CD14-positive monocyte (primary cell): Measurements from ENCODE around the gene TRIM52. TPM values are rescaled to one million over a fixed set of nuclear protein-coding genes. Genes with fewer than 3 reads are reported as not detected.
"Not testable (repeated sequence)": the region's sequence is repeated elsewhere in the genome, so short reads cannot be mapped to it uniquely, and the experiment has no call there.

ENCODE experiments used
- DNase-seq, 3 donors: peaks; one replicate each; pipeline ENCODE4 v3.0.0-alpha.2; 2011 to 2022
- H2AFZ ChIP-seq: 2 replicates; pipeline ENCODE4 v1.6.0; 2012; ENCODE audit warnings: mild to moderate bottlenecking, low read depth, low read length, inconsistent platforms; ENCODE audit not compliant: insufficient read depth, poor library complexity, severe bottlenecking
- H3K27ac ChIP-seq, 2 donors: 1 replicate in 1 of 2; 2 replicates in 1 of 2; pipeline ENCODE4 v1.5.1; 2012 to 2013; ENCODE audit warnings: low read length in 2 of 2, control low read depth in 1 of 2, inconsistent platforms in 1 of 2, low read depth in 1 of 2, mild to moderate bottlenecking in 1 of 2
- H3K27me3 ChIP-seq, 2 donors: one replicate each; pipeline versions ENCODE4 v1.6.0 to v1.6.1; 2011 to 2013; ENCODE audit warnings: low read length in 2 of 2; ENCODE audit not compliant: control insufficient read depth in 2 of 2, insufficient read depth in 2 of 2
- H3K36me3 ChIP-seq, 2 donors: replicated peaks in 1 of 2; 1 replicate in 1 of 2; 2 replicates in 1 of 2; pipeline versions ENCODE4 v1.5.1 to v1.6.1; 2012 to 2013; ENCODE audit warnings: low read length in 2 of 2, control low read depth in 1 of 2, inconsistent platforms in 1 of 2, mild to moderate bottlenecking in 1 of 2; ENCODE audit not compliant: insufficient read depth in 2 of 2, control insufficient read depth in 1 of 2
- H3K4me1 ChIP-seq, 2 donors: 1 replicate in 1 of 2; 2 replicates in 1 of 2; pipeline versions ENCODE4 v1.5.1 to v1.6.1; 2012 to 2013; ENCODE audit warnings: low read length in 2 of 2, control low read depth in 1 of 2, inconsistent platforms in 1 of 2, mild to moderate bottlenecking in 1 of 2, moderate library complexity in 1 of 2; ENCODE audit not compliant: insufficient read depth in 2 of 2, control insufficient read depth in 1 of 2
- H3K4me2 ChIP-seq: replicated peaks from 2 replicates; pipeline ENCODE3; 2012; ENCODE audit warnings: low read length, moderate library complexity, mild to moderate bottlenecking; ENCODE audit not compliant: poor library complexity, severe bottlenecking; ENCODE audit errors: extremely low read depth
- H3K4me3 ChIP-seq, 3 experiments: fragments of 200-600 bp in 1 of 3; sonication (generic) in 1 of 3; replicated peaks in 1 of 3; 1 replicate in 2 of 3; 2 replicates in 1 of 3; pipeline ENCODE4 v1.5.1; 2011 to 2013; ENCODE audit warnings: low read length in 3 of 3, mild to moderate bottlenecking in 3 of 3, control low read depth in 2 of 3, low read depth in 2 of 3, inconsistent platforms in 1 of 3, moderate library complexity in 1 of 3
- H3K79me2 ChIP-seq: 2 replicates; pipeline ENCODE4 v1.6.0; 2012; ENCODE audit warnings: mild to moderate bottlenecking, control low read depth, inconsistent platforms, low read length, moderate library complexity; ENCODE audit not compliant: insufficient read depth
- H3K9ac ChIP-seq: 2 replicates; pipeline ENCODE4 v1.6.0; 2017; ENCODE audit warnings: low read length, mild to moderate bottlenecking; ENCODE audit not compliant: insufficient read depth, poor library complexity, severe bottlenecking
- H3K9me3 ChIP-seq, 2 donors: replicated peaks in 1 of 2; 1 replicate in 1 of 2; 2 replicates in 1 of 2; pipeline versions ENCODE4 v1.5.1 to v1.6.1; 2012 to 2013; ENCODE audit warnings: low read length in 2 of 2, control low read depth in 1 of 2; ENCODE audit not compliant: control insufficient read depth in 1 of 2, insufficient read depth in 1 of 2
- H4K20me1 ChIP-seq: 2 replicates; pipeline ENCODE4 v1.6.0; 2012; ENCODE audit warnings: mild to moderate bottlenecking, low read length, control low read depth, moderate library complexity; ENCODE audit not compliant: insufficient read depth
- H3K27ac Mint-ChIP-seq, 7 donors: one replicate each; pipeline ENCODE4 v1.8.0; 2020; ENCODE audit warnings: mild to moderate bottlenecking in 7 of 7, mixed read lengths in 7 of 7, moderate library complexity in 6 of 7, inconsistent platforms in 2 of 7
- H3K27me3 Mint-ChIP-seq, 3 donors: one replicate each; pipeline ENCODE4 v1.8.0; 2021 to 2022; ENCODE audit warnings: low read depth in 3 of 3, mild to moderate bottlenecking in 3 of 3, mixed read lengths in 3 of 3, moderate library complexity in 3 of 3, inconsistent platforms in 1 of 3
- H3K36me3 Mint-ChIP-seq, 2 donors: one replicate each; pipeline ENCODE4 v1.8.0; 2020; ENCODE audit warnings: mixed read lengths in 2 of 2, inconsistent platforms in 1 of 2, mild to moderate bottlenecking in 1 of 2
- H3K4me1 Mint-ChIP-seq: one replicate; pipeline ENCODE4 v1.8.0; 2020; ENCODE audit warnings: mild to moderate bottlenecking, mixed read lengths
- H3K4me3 Mint-ChIP-seq, 2 donors: one replicate each; pipeline ENCODE4 v1.8.0; 2020; ENCODE audit warnings: mild to moderate bottlenecking in 2 of 2, mixed read lengths in 2 of 2, moderate library complexity in 1 of 2
- H3K9me3 Mint-ChIP-seq, 7 donors: one replicate each; pipeline ENCODE4 v1.8.0; 2020 to 2022; ENCODE audit warnings: mixed read lengths in 7 of 7, mild to moderate bottlenecking in 6 of 7, moderate library complexity in 6 of 7, inconsistent platforms in 2 of 7
- WGBS: methylation state at CpG from one replicate; pipeline ENCODE4 v1.1.5; 2013; ENCODE audit warnings: missing lambda C conversion rate; ENCODE audit not compliant: insufficient coverage; 5-methylcytosine and 5-hydroxymethylcytosine counted together
- intact Hi-C, 2 donors: fragments of 100-400 bp; cut with micrococcal nuclease; formaldehyde crosslinking; loops; one replicate each; pipeline versions ENCODE4 v1.15.0 to v1.15.1; 2023
- polyA plus RNA-seq, 3 donors: library from polyadenylated mRNA; depleted of rRNA in 1 of 3; unstranded in 2 of 3; stranded (reverse) in 1 of 3; fragments of 300-500 nt in 2 of 3; fragments of >200 nt in 1 of 3; fragmentation: Illumina TruSeq in 2 of 3; gene quantifications; 1 replicate in 2 of 3; 2 replicates in 1 of 3; pipeline ENCODE4 v1.2.3, GENCODE V29; 2012 to 2021
- TF ChIP-seq, protein P1 (sequence below): fragments of 200-600 bp; IDR thresholded peaks from one replicate; pipeline ENCODE4 v1.8.0; 2022; ENCODE audit warnings: antibody characterized with exemption, mild to moderate bottlenecking

TRIM52 gene
- polyA plus RNA-seq, 3 donors, result 5.7 to 26.0 (median 8.5) TPM

DNA sequence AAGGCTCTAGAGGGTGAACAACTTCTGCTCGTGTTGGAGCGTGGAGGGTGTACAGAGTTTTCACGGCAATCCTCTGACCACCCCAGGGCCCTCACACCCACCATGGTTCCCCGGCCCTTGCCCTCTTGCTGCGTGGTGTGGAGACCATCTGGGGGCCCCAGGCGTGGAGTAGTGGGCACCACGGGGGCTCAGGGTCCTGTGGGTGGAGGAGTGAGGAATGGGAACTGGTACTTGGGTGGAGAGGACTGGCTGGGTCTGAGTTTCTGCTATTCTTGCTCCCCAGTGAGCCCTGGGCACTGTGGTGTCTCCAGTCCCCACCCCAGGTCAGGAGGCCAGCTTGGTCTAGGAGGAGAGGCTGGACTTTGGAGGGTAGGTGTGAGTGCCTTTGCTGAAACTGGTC lies 21.9 kb upstream of the TRIM52 start:
- Histone ChIP-seq H3K4me2 (no peak overlapping the region), H3K4me3 (no peak overlapping the region), H4K20me1 (no peaks in the 10 kb centered on the region), H3K79me2 (no peaks in the 10 kb centered on the region), H3K4me1 (no peaks in the 10 kb centered on the region), H3K36me3 (no peaks in the 10 kb centered on the region), H3K9ac (no peak overlapping the region), H3K9me3 (no peaks in the 10 kb centered on the region), H2AFZ (no peak overlapping the region), H3K27me3 (no peaks in the 10 kb centered on the region), H3K27ac (no peak overlapping the region)
- intact Hi-C loops, result no loop called here
- peaks cover 0 to 4% (median 0%) of the 10 kb centered on the region in 7 donors for H3K9me3 Mint-ChIP-seq
- H3K36me3 Mint-ChIP-seq, result no peaks in the 10 kb centered on the region
- H3K4me1 Mint-ChIP-seq, result no peaks in the 10 kb centered on the region
- TF ChIP-seq, protein P1, sequence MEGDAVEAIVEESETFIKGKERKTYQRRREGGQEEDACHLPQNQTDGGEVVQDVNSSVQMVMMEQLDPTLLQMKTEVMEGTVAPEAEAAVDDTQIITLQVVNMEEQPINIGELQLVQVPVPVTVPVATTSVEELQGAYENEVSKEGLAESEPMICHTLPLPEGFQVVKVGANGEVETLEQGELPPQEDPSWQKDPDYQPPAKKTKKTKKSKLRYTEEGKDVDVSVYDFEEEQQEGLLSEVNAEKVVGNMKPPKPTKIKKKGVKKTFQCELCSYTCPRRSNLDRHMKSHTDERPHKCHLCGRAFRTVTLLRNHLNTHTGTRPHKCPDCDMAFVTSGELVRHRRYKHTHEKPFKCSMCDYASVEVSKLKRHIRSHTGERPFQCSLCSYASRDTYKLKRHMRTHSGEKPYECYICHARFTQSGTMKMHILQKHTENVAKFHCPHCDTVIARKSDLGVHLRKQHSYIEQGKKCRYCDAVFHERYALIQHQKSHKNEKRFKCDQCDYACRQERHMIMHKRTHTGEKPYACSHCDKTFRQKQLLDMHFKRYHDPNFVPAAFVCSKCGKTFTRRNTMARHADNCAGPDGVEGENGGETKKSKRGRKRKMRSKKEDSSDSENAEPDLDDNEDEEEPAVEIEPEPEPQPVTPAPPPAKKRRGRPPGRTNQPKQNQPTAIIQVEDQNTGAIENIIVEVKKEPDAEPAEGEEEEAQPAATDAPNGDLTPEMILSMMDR, result no peak
- H3K27me3 Mint-ChIP-seq, result peaks cover 0 to 5% (median 1%) of the 10 kb centered on the region in 3 donors
- DNase-seq, result no peak
- no peak overlapping the region for H3K4me3 Mint-ChIP-seq
- no peak overlapping the region for H3K27ac Mint-ChIP-seq
- WGBS, result 94% methylated on average over 3 of the region's 7 CpGs

DNA sequence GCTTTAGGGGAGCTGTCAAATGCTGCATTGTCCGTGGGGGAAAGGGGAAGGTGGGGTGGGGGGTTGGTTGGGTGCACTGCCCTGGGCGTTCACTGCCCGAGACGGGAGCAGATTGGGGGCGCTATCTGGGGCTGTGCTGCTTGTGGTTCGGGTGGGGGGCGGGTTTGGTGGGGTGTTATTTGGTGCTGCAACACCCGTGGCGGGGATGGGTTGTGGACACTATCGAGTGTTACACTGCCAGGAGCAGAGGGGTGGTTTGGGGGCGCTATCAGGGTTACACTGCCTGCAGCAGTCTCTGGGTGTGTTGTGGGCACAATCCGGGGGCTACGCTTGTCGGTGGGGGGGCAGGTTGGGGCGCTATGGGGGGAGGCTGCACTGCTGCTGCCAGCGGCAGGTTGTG lies 21.5 kb upstream of the TRIM52 start:
- H2AFZ ChIP-seq, intact Hi-C loops, H4K20me1 ChIP-seq, H3K79me2 ChIP-seq, H3K4me2 ChIP-seq, H3K4me1 ChIP-seq, H3K4me3 Mint-ChIP-seq, H3K4me1 Mint-ChIP-seq, H3K4me3 ChIP-seq, H3K27me3 ChIP-seq, H3K36me3 ChIP-seq, H3K36me3 Mint-ChIP-seq, DNase-seq, H3K9ac ChIP-seq, H3K27me3 Mint-ChIP-seq, H3K9me3 Mint-ChIP-seq, H3K9me3 ChIP-seq, H3K27ac ChIP-seq, H3K27ac Mint-ChIP-seq: not testable (repeated sequence)
- WGBS, result 98% methylated on average over 9 of the region's 16 CpGs
